Measurements from ENCODE around the gene F5.

Gene F5

DNA sequence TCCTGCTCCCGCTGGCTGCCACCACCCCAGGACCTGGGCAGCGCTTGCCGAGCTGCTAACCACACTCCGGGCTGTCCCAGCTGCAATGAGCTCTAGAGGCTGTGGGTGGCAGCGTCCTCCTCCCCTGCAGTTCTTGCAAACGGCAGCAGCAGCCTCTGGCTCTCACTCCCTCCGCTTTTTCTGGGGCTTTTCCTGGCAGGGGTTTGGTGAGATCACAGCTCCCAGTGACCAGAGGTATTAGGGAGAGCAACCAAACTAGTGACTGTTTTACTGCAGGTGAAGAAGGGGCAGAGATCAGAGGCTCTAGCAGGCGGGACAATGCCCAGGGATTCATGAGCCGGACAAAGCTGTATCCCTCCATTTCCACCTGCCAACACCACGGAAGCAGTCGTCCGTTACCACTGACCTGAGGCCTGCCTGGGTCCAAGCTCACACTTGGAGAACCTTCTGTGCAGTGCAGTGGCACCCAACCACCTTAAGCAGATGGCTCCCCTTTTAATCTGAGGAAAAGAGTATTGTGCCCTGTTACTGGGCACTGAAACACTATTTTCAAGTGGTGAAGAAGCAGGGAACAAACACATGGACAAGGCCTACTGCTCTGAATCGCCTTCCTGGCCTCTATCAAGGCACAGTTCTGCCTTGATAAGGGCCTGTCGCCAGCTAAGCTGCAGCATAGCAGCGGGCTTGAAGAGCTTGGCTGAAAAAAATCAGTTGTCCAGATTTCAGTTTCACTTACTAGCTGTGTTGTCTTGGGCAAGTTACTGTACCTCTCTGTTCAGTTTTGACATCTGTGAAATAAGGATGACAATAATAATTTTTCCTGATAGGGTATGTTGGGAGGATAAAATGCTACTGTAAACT lies at the start of gene F5:
TSS of gene F5 (minus strand) at position 87 of the 861 bp plus-strand sequence. CDS start 95 bp downstream, outside the sequence.
- peak; percentile 75 to 79 for DNase-seq

DNA sequence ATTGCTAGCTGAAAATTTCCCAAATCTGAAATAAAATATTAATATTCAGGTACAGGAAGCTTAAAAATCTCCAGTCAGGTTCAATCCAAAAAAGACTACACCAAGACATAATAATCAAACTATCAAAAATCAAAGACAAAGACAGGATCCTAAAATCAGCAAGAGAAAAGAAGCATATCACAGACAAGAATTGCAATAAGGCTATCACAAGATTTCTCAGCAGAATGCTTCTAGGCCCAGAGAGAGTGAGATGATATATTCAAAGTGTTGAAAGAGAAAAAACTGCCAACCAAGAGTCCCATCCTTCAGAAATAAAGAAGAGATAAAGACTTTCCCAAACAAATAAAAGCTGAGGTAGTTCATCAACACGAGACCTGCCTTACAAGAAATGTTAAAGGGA lies 48.6 kb upstream of the F5 start:
- DNase-seq, result no peak

DNA sequence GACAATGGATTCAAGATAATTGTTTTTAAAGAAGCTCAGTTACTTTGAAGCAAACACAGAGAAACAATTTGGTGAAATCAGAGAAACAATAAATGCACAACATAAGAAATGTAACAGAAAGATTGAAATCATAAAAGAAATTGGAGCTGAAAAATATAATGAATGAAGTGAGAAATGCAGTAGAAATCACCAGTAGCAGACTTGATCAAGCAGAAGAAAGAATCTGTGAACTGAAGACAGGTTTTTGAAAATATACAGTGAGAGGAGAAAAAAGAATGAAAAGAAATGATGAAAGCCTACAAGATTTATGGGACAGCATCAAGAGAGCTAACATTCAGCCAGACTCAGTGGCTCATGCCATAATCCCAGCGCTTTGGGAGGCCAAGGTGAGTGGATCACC lies 47.9 kb upstream of the F5 start:
- no peak for DNase-seq

DNA sequence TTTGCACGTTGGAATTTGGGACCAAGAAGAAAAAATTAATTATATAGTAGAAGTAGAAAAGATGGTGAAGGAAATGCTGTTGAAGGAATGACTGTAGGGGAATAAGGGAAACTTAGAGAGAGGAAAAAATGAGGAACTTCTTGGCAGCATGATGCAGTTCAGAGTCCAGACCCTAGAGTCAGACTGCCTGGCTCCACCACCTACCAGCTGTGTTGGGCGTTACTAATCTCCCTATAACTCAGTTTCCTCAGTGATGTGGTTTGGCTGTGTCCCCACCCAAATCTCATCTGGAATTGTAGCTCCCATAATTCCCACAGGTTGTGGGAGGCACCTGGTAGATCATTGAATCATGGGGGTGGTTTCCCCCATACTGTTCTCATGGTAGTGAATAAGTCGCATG lies 45.0 kb upstream of the F5 start:
- DNase-seq, result no peak

DNA sequence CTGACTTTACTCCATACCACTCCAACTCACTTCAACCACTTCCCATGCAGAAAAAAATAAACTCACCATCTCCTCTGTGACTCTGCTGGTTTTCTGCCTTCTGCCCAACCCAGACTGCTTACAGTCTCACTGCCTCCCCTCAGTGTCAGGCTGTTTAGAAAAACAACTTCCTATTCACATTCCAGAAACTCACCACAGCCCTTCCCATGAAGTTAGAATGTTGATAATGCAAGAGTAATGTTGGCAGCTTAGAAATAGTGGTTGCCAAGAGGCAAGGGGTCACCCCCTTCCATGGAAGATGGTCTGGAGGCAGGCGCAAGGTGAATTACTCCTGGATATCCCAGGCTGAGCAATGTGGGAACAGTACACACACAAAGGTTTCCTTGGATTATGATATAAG lies 43.7 kb upstream of the F5 start, which contains the start of gene SELP:
TSS of gene SELP (minus strand) at position 119 of the 400 bp plus-strand sequence. CDS start at position 69, 50 bp downstream.
- DNase-seq, result no peak

DNA sequence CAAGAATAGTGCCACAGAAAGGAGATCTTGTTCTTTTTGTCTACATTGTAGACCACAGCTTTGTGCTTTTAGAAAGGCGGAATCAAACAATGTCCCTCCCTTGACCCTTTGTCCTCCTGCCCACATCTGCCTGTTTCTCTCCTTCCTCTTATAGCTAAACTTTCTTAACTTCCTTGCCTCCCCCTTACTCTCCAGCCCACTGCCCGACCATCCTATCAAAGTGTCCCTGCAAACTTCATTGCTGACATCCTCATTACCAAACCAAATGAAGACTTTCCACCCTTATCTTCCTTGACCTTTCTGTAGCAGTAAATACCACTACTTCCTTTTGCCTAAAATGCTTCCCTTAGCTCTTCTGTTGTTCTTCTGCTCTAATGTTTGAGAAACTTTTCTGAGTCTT lies 38.6 kb upstream of the F5 start:
- DNase-seq, result no peak

DNA sequence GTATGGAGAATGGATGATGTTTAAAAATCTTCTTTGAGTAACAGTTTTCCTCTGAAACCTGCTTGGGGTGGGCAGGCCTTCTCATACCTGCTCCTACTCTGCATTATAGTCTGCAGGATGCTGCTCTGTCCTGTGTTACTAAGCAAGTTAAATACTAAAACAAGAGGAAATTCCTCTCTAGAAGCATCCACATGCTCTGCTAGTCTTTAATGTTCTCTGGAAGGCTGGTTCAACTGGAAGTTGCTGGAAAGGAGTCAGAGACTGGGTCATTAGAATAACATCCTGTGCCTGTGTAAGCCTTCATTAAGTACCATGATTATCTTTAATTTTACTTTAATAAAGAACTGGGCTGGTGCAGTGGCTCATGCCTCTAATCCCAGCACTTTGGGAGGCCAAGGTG lies 37.8 kb upstream of the F5 start:
- no peak for DNase-seq

DNA sequence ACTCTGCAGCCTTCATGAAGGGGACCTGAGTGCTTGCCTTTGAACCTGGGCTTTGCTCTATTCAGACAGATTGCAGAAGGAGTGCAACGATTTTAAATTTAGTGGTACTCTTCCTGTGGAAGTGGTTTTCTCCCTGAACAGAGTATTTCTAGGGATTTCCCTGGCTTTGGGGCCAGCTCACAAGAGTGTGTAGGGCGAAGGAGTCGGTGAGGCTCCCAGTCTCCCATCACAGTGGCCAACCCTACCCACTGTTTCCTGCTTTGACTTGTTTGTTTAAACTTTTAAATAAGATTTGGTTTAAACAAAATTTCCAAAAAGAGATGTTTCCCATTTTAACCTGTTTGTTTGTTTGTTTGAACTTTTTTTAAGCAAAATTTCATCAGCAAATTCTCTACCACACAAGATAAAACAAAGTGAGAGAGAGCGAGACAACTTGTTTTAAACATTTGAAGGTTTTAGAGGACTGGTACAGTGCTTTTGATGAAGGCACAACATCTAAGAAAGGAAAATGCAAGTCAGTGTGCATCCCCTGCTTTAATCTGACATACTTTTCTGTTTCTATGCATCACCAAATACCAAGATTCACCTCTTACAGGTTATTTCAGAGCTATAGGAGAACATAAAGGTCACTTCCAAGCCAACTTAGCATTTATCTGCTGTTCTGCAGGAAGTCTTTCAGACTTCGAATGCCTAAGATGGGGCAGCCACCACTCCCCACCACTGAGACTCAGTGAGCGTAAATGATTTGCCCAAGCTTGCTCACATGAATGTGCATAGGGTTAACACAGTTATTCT lies 37.0 kb upstream of the F5 start:
- DNase-seq, result no peak

DNA sequence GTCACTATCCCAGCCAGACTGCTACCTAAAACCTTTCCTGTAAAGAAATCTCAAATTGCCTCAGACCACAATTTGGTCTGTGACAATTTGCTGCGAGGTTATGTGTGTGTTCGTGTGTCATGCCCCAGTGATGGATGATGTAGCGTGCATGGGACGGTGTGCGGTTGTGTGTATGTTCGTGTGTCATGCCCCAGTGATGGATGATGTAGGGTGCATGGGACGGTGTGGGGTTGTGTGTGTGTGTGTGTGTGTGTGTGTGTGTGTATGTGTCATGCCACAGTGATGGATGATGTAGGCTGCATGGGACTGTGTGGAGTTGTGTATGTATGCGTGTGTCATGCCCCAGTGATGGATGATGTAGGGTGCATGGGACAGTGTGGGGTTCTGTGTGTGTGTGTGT lies 34.3 kb upstream of the F5 start:
- DNase-seq, result no peak

DNA sequence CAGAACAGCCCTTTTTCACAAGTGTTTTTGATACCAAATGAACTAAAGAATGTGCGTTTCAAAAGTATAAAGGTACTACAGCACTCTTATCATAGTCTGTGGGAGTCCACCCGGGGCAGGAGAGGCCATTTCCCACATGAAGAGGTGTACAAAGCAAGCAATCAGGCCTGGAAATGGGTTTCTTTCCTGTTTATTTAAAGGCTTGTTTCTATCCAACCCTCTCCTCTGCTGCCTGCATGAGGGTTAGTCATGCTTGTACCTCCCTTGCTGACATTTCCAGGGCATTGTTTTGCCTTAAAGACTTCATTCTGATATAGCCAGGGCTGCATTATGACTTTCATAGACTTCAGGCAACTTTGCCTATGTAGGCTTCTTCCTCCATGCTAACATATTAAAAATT lies 32.1 kb upstream of the F5 start:
- no peak for DNase-seq

DNA sequence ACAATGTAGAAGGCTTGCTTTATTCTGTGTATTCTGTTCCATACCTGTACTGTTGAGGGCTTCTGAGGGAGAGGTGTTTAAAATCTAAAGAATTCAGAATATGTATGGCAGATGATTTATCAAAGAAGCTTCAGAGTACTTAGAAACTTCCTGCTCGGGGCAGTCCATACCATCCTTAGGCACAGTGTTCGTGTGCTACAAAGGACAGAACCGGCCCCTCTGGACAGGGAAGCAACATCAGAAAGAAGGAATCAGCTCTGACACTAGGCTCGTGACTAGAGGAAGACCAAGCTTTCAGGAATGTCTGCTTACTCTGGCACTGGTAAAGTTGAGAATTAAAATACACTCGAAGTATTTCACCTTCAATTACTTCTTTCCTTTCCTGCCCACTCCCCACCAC lies 29.5 kb upstream of the F5 start:
- no peak for DNase-seq

DNA sequence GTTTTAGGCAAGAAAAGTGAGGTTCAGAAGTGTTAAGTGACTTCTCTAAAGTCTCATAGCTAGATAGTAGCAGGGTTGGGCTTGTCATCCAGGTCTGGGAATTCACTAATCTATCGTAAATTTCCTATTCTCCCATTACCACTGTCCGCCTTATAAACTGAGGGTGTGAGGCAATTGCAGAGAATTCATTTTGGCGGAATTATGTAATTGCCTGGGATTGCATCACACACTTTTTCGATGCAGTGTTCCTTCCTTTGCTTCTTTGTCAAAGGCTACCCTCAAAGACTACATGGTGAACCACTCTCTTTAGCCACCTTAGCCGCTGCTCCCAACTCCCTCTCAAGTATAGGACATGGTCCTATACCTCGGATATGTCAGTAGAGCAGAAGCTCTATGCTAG lies 24.6 kb upstream of the F5 start:
- DNase-seq, result no peak

DNA sequence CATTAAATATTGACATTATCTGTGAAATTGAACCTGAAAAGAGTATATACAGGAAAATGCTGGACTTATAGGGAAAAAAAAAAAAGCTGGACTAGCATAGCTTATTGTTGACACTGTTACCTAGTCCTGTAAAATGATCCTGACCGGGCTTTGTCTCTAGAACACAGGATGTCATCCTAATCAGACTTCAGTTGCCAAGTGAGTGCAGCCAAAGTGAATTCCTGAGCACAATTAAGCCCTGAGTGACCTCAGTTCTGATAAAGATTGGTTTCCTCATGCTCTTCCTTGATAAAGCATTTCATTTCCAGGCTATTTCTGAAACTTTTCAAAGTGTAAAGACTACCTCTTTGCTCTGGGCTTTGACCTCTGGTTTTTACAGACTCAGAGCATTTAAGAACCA lies 23.8 kb upstream of the F5 start:
- no peak for DNase-seq

DNA sequence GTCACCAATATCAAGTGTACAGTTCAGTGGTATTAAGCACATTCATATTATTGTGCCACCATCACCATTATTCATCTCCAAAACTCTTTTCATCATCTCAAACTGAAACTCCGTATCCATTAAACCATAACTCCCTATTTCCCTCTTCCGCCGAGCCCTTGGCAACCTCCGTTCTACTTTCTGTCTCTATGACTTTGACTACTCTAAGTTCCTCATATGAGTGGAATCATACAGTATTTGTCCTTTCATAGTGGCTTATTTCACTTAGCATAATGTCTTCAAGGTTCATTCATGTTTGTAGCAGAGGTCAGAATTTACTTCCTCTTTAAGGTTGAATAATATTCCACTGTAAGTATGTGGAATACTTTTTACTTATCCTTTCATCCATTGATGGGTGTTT lies 21.9 kb upstream of the F5 start:
- no peak for DNase-seq

DNA sequence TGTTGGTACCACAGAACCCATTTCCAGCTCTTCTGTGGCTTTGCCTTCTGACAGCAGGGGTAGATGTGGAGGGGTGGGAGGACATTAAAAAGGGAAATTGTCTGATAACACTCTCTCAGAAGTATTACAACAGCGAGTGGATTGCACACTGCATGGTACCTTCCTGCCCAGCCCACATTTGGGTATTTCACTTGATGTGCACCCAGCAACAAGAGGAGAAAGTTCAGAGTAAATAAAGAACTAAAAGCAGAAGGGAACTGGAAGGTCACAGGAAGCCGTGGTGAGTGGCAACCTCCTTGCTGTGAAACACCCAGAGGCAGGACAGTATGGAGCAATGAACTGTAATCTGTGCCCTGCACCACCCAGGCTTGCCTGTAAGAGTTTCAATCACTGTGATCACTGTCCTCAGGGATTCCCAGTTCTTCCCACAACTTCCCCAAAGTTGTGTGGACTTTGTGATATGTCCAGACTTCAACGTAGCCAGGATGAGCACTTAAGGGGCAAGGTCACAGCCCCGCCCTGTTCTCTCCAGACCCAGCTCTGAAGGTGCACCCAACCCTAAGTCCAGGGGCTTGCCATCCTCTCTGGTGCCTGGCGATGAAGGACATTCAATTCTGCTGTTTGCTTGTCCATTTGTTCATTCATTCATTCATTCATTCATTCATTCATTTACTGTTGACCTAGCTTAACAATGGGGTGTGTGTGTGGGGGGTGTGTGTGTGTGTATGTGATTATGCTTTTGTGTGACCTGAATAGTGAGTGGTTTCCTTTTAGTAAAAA lies 18.7 kb upstream of the F5 start:
- peak; percentile 65 to 71 for DNase-seq

DNA sequence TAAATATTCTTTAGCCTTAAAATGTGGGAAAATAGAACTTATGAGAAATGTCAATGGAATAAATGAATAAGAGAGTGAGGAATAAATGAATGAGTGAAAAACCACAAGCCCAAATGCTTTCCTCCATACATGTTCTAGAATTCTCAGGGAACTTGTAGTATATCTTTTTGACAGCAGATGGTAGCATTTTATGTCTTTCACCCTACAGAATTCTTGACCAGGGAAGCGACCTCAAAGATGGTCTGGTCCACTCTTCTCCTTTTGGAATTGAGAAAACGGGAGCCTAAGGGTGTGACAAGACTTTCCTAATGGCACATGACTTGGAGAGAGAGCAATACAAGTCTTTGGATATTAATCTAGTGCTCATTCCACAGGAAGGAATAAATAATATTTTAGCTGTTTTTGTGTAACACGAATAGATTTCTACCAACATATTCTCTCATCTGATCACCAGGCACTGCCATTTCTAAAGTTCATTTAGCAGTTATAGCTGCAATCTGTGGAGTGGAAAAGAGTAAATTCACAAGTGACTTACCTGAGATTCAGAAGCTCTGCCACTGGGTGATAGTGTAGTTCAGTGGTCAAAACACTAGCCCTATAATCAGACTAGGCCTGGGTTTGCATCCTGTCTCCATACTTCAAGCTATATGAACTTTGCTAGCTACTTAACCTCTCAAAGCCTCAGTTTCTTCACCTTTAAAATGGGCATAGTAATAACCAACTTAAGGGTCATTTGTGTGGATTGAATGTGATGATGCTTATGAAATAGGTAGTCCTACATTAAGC lies 15.0 kb upstream of the F5 start:
- peak in 1 of 2 donors; percentile 42 for DNase-seq

DNA sequence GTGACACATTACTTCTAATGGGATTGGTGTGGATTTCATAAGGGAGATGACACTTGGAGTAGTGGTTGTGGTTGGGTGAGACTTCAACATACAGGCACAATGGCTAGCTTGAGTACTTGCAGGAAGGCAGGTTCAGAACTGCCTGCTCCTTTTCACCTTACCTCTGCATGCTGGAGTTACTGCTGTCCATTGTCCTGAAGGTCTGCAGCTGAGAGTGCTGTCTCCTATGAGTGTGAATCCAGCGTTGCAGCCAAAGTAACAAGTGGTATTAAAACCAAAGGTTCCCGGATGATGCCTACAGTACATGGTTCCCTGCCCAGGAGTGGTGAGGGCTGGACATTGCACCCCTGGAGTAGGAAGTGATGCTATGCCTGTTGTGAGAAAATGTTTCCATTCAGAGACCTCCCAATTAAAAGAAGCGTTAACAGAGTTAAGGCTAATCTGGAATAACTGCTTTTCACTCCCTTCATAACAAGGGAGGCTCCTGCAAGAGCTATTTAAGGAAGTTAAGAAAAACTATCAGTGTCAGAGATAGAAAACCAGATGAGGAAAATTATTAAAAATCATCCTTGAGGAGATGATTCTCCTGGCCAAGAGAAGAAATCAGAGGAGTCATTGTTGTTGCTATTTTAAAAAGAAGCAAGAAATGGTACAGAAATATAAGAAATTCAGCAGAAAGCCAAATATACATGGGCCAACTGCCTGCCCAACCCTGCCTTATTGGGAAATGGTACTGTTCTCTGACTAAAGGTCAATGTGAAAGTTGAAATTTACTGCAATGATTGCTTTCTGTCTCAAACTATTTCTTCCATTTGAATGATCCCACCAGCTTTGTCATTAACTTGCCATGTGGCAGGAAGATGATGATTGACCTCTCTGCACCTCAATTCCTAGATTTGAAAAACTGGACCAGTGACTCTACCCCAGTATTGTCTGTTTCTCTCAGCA lies 9.8 kb upstream of the F5 start:
- DNase-seq, result no peak

DNA sequence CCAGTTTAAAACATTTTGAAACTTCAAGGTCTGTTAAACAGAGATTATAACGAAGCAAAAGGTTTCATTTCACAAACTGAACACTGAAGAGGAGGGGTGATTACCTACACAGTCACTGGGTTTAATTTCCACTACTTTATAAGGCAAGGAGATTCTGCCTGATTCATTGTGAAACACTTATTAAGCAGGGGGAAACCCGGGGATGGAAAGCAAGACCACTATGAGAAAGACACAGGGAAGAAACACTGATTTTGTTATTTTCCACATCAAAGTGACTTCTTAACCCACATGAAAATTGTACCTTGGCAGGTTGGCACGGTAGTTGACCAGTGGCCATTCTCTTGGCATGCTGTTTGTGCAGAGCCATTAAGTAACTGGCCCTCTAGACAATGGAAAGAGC lies 8.1 kb upstream of the F5 start:
- no peak for DNase-seq

DNA sequence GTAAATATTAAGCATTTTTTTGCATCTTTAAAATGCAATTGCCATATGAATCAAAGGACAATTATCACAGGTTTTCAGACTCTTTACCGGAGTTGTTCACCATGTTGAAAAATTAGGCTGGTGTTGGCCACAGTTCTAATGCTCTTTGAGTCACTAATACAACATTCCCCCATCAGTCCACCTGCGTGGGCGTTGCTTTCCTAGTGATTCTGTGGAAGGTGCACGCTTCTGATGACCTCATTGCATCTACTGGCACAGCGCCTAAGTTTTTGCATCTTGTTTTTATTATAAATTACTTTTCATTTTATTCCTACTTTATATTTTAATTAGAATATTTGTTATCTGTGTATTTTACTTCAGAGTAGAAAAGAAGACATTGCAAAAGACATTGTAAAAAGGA lies 4.7 kb upstream of the F5 start:
- no peak for DNase-seq

DNA sequence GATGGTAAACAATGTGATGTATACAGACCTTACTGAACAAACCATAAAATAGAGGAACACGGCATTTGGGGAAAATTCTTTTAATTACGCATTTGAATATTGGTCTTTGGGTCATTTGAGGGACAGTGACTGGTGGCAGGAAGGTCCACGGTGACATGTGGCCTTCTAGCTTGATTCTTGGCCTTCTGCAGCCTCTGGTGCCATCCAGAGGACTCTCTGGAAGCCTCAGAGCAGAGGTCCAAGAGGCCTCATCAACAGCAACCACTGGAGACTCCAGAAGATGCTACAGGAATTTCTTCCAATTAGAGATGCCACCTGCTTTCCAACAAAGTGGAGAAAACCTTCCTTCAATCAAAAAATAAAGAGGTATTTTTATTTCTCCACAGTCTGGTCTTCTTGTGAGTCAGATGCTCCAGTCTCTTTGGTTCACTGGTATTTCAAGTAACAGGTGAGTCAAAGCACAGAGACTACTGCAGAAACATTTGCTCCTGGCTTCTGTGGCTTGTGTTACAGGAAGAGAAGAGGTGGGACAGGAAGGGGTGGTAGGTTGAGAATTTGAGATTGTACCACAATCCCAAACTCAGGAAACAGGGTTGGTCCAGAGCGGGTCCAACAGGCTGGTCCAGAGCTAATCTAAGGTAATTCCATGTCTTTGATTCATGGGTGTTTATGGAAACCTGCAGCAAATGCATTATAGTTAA lies 2.7 kb upstream of the F5 start:
- DNase-seq, result no peak

DNA sequence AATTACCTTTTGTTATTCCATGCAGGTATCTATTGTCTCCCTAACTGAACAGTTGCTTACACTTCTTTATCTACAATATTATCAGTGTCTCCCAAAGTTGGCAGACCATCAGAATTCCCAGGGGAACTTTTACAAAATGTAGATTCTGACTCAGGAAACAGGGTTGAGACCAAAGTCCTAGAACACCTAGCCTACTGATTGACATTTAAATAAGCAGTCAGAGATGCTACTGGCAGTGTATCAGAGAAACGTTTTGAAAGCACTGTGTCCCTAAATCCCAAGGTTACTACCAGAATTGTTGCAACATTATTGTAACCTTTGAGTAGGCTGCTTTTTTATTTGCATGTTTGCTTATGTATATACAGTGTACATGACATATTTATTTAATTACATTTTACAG lies 1.8 kb upstream of the F5 start:
- DNase-seq, result no peak
